Activated CD8-positive, alpha-beta T cell treated with anti-CD3 and anti-CD28 coated beads, Interleukin-2, amount 10 ng/mL, durations not matched to agents 7 days and 5 days (primary cell): ENCODE measurements around the gene FERMT2. TPM values are rescaled to one million over a fixed set of nuclear protein-coding genes. Genes with fewer than 3 reads are reported as not detected.

ENCODE experiments used
- ATAC-seq: fragments of 150-1000 bp; cut with Tn5 transposase; one replicate; pipeline ENCODE4 v1.10.0; 2021; ENCODE audit warnings: moderate library complexity
- CTCF ChIA-PET: fragments of 350-600 bp; sonication (Branson Sonifier 250); formaldehyde crosslinking; loops from one replicate; lab custom pipeline; 2021; ENCODE audit warnings: antibody characterized with exemption; lab: Charles Lee
- POLR2A ChIA-PET: fragments of 350-600 bp; sonication (Branson Sonifier 250); formaldehyde crosslinking; loops from one replicate; lab custom pipeline; 2021; ENCODE audit warnings: antibody characterized with exemption; lab: Charles Lee
- DNase-seq: peaks from one replicate; pipeline ENCODE4 v3.0.0-alpha.2; 2020
- H3K27ac Mint-ChIP-seq: one replicate; pipeline ENCODE4 v1.8.0; 2021; ENCODE audit warnings: mild to moderate bottlenecking, mixed read lengths
- H3K27me3 Mint-ChIP-seq: one replicate; pipeline ENCODE4 v1.8.0; 2021; ENCODE audit warnings: low read depth, mixed read lengths
- H3K36me3 Mint-ChIP-seq: one replicate; pipeline ENCODE4 v1.8.0; 2021; ENCODE audit warnings: low read depth, mixed read lengths
- H3K4me1 Mint-ChIP-seq: one replicate; pipeline ENCODE4 v1.8.0; 2021; ENCODE audit warnings: low read depth, mixed read lengths
- H3K4me3 Mint-ChIP-seq: one replicate; pipeline ENCODE4 v1.8.0; 2021; ENCODE audit warnings: mild to moderate bottlenecking, mixed read lengths
- H3K9me3 Mint-ChIP-seq: one replicate; pipeline ENCODE4 v1.8.0; 2022; ENCODE audit warnings: mixed read lengths; ENCODE audit not compliant: insufficient read depth
- total RNA-seq, 2 experiments: library from RNA; stranded (reverse); gene quantifications; one replicate each; pipeline ENCODE4 v1.2.3, GENCODE V29; 2021

The FERMT2 gene
- total RNA-seq, 2 experiments from 2014 or later = not detected

GRCh38 chr14:52860209-52860608 is 90.6 kb downstream of the FERMT2 start:
- H3K27me3 Mint-ChIP-seq = no peaks in the 10 kb centered on the region
- CTCF ChIA-PET = no interaction called here
- no peaks in the 10 kb centered on the region for H3K9me3 Mint-ChIP-seq
- DNase-seq (no peak), ATAC-seq (no peak)
- H3K4me3 Mint-ChIP-seq = no peak overlapping the region
- no peak overlapping the region for H3K27ac Mint-ChIP-seq
- H3K4me1 Mint-ChIP-seq = no peaks in the 10 kb centered on the region
- POLR2A ChIA-PET = no interaction called here
- H3K36me3 Mint-ChIP-seq = no peaks in the 10 kb centered on the region

- ChIA-PET CTCF (no interaction called here), POLR2A (no interaction called here)
- ATAC-seq = no peak
- Mint-ChIP-seq H3K4me3 (no peak overlapping the region), H3K27ac (no peak overlapping the region), H3K9me3 (no peaks in the 10 kb centered on the region), H3K4me1 (peaks cover 6% of the 10 kb centered on the region), H3K36me3 (no peaks in the 10 kb centered on the region), H3K27me3 (no peaks in the 10 kb centered on the region)
- DNase-seq = no peak
These were observed 94.7 kb downstream of the FERMT2 start for GRCh38 chr14:52856139-52856538.

- no peak for DNase-seq
- POLR2A ChIA-PET = no interaction called here
- no peak overlapping the region for H3K4me3 Mint-ChIP-seq
- peaks cover 6% of the 10 kb centered on the region for H3K4me1 Mint-ChIP-seq
- CTCF ChIA-PET = no interaction called here
- H3K27me3 Mint-ChIP-seq = no peaks in the 10 kb centered on the region
- H3K36me3 Mint-ChIP-seq = no peaks in the 10 kb centered on the region
- ATAC-seq = no peak
- H3K9me3 Mint-ChIP-seq = no peaks in the 10 kb centered on the region
- H3K27ac Mint-ChIP-seq = no peak overlapping the region
These were observed 97.4 kb downstream of the FERMT2 start for GRCh38 chr14:52853522-52853854.

GRCh38 chr14:52852810-52853521 is 97.9 kb downstream of the FERMT2 start:
- Mint-ChIP-seq H3K36me3 (no peaks in the 10 kb centered on the region), H3K9me3 (no peaks in the 10 kb centered on the region), H3K4me1 (peaks cover 6% of the 10 kb centered on the region), H3K27me3 (peaks cover 1% of the 10 kb centered on the region), H3K27ac (no peak overlapping the region), H3K4me3 (no peak overlapping the region)
- ChIA-PET CTCF (no interaction called here), POLR2A (no interaction called here)
- DNase-seq (no peak), ATAC-seq (no peak)

- Mint-ChIP-seq H3K27me3 (peaks cover 1% of the 10 kb centered on the region), H3K4me1 (peaks cover 6% of the 10 kb centered on the region), H3K4me3 (no peak overlapping the region), H3K27ac (no peak overlapping the region), H3K36me3 (no peaks in the 10 kb centered on the region), H3K9me3 (no peaks in the 10 kb centered on the region)
- ChIA-PET POLR2A (no interaction called here), CTCF (no interaction called here)
- DNase-seq (no peak), ATAC-seq (no peak)
These were observed 100.4 kb downstream of the FERMT2 start for GRCh38 chr14:52850451-52850909.

- no peak overlapping the region for H3K27ac Mint-ChIP-seq
- H3K9me3 Mint-ChIP-seq = no peaks in the 10 kb centered on the region
- ChIA-PET POLR2A (no interaction called here), CTCF (no interaction called here)
- no peaks in the 10 kb centered on the region for H3K36me3 Mint-ChIP-seq
- ATAC-seq (no peak), DNase-seq (no peak)
- H3K4me1 Mint-ChIP-seq = peaks cover 6% of the 10 kb centered on the region
- H3K4me3 Mint-ChIP-seq = no peak overlapping the region
- peaks cover 1% of the 10 kb centered on the region for H3K27me3 Mint-ChIP-seq
These were observed 102.2 kb downstream of the FERMT2 start for GRCh38 chr14:52848626-52849025.

GRCh38 chr14:52846591-52846990 is 104.3 kb downstream of the FERMT2 start:
- ChIA-PET POLR2A (no interaction called here), CTCF (no interaction called here)
- Mint-ChIP-seq H3K4me3 (no peak overlapping the region), H3K36me3 (no peaks in the 10 kb centered on the region), H3K27ac (no peak overlapping the region), H3K27me3 (peaks cover 1% of the 10 kb centered on the region), H3K9me3 (no peaks in the 10 kb centered on the region), H3K4me1 (no peaks in the 10 kb centered on the region)
- DNase-seq (no peak), ATAC-seq (no peak)

GRCh38 chr14:52845081-52845480 is 105.8 kb downstream of the FERMT2 start:
- ATAC-seq = no peak
- POLR2A ChIA-PET = no interaction called here
- H3K27me3 Mint-ChIP-seq = peaks cover 4% of the 10 kb centered on the region
- CTCF ChIA-PET = no interaction called here
- H3K36me3 Mint-ChIP-seq = no peaks in the 10 kb centered on the region
- no peak for DNase-seq
- H3K27ac Mint-ChIP-seq = no peak overlapping the region
- H3K4me1 Mint-ChIP-seq = no peaks in the 10 kb centered on the region
- H3K9me3 Mint-ChIP-seq = no peaks in the 10 kb centered on the region
- no peak overlapping the region for H3K4me3 Mint-ChIP-seq

GRCh38 chr14:52844262-52845060 is 106.4 kb downstream of the FERMT2 start:
- ChIA-PET CTCF (no interaction called here), POLR2A (no interaction called here)
- Mint-ChIP-seq H3K36me3 (no peaks in the 10 kb centered on the region), H3K27me3 (peaks cover 4% of the 10 kb centered on the region), H3K4me3 (no peak overlapping the region), H3K4me1 (no peaks in the 10 kb centered on the region), H3K27ac (no peak overlapping the region), H3K9me3 (no peaks in the 10 kb centered on the region)
- no peak for ATAC-seq
- DNase-seq = no peak

GRCh38 chr14:52840877-52841276 is 110.0 kb downstream of the FERMT2 start:
- ChIA-PET POLR2A (no interaction called here), CTCF (no interaction called here)
- Mint-ChIP-seq H3K4me1 (no peaks in the 10 kb centered on the region), H3K4me3 (no peak overlapping the region), H3K36me3 (no peaks in the 10 kb centered on the region), H3K27ac (no peak overlapping the region), H3K9me3 (no peaks in the 10 kb centered on the region), H3K27me3 (peaks cover 2% of the 10 kb centered on the region)
- ATAC-seq = no peak
- no peak for DNase-seq

GRCh38 chr14:52837451-52837850 is 113.4 kb downstream of the FERMT2 start:
- H3K27me3 Mint-ChIP-seq = peaks cover 5% of the 10 kb centered on the region
- no peaks in the 10 kb centered on the region for H3K36me3 Mint-ChIP-seq
- no peaks in the 10 kb centered on the region for H3K4me1 Mint-ChIP-seq
- no peak overlapping the region for H3K27ac Mint-ChIP-seq
- ATAC-seq (no peak), DNase-seq (no peak)
- no peak overlapping the region for H3K4me3 Mint-ChIP-seq
- H3K9me3 Mint-ChIP-seq = no peaks in the 10 kb centered on the region
- ChIA-PET POLR2A (no interaction called here), CTCF (no interaction called here)

GRCh38 chr14:52836063-52836462 is 114.8 kb downstream of the FERMT2 start:
- H3K9me3 Mint-ChIP-seq = no peaks in the 10 kb centered on the region
- H3K27me3 Mint-ChIP-seq = peaks cover 5% of the 10 kb centered on the region
- H3K27ac Mint-ChIP-seq = no peak overlapping the region
- POLR2A ChIA-PET = no interaction called here
- CTCF ChIA-PET = no interaction called here
- DNase-seq (no peak), ATAC-seq (no peak)
- no peaks in the 10 kb centered on the region for H3K4me1 Mint-ChIP-seq
- no peak overlapping the region for H3K4me3 Mint-ChIP-seq
- H3K36me3 Mint-ChIP-seq = no peaks in the 10 kb centered on the region
